ENCODE results near the gene EEF2KMT. TPM values are rescaled to one million over a fixed set of nuclear protein-coding genes. Genes with fewer than 3 reads are reported as not detected.
A peak's percentile ranks its signal among the peaks of the same experiment; 100 is the strongest.

Gene EEF2KMT
- total RNA-seq, 1 donor: 9.0 TPM

- Histone ChIP-seq H3K36me3 (ENCODE audit: insufficient read depth, low read length) (no peaks in the 10 kb centered on the region), H3K4me2 (ENCODE audit: insufficient read depth, low read length) (no peak overlapping the region), H2AFZ (ENCODE audit: low read length) (no peak overlapping the region), H4K20me1 (ENCODE audit: insufficient read depth, low read length) (no peaks in the 10 kb centered on the region), H3K4me3 (ENCODE audit: insufficient read depth, low read length) (no peak overlapping the region), H3K9me3 (ENCODE audit: low read depth, low read length) (no peaks in the 10 kb centered on the region), H3K27ac (ENCODE audit: low read depth, low read length) (no peak overlapping the region), H3K27me3 (ENCODE audit: insufficient read depth, low read length) (peaks cover 32% of the 10 kb centered on the region), H3K4me1 (ENCODE audit: insufficient read depth, low read length) (no peaks in the 10 kb centered on the region), H3K79me2 (ENCODE audit: insufficient read depth, low read length) (no peaks in the 10 kb centered on the region)
- no peak for DNase-seq (ENCODE audit: insufficient read length, low spot score, missing footprints)
- TF ChIP-seq CTCF (IDR thresholded peaks at IDR 0.05; ENCODE audit: extremely low read depth, low read depth, low read length): no peak
These were observed 35.5 kb downstream of the EEF2KMT start for GRCh38 chr16:5062051-5062450.

GRCh38 chr16:5060073-5060641 is 37.4 kb downstream of the EEF2KMT start:
- H4K20me1 ChIP-seq (ENCODE audit: insufficient read depth, low read length): no peaks in the 10 kb centered on the region
- no peak for TF ChIP-seq CTCF (IDR thresholded peaks at IDR 0.05; ENCODE audit: extremely low read depth, low read depth, low read length)
- no peaks in the 10 kb centered on the region for H3K79me2 ChIP-seq (ENCODE audit: insufficient read depth, low read length)
- H3K4me1 ChIP-seq (ENCODE audit: insufficient read depth, low read length): no peaks in the 10 kb centered on the region
- no peaks in the 10 kb centered on the region for H3K36me3 ChIP-seq (ENCODE audit: insufficient read depth, low read length)
- no peak overlapping the region for H3K4me2 ChIP-seq (ENCODE audit: insufficient read depth, low read length)
- no peak overlapping the region for H3K27ac ChIP-seq (ENCODE audit: low read depth, low read length)
- no peak overlapping the region for H3K4me3 ChIP-seq (ENCODE audit: insufficient read depth, low read length)
- no peaks in the 10 kb centered on the region for H3K9me3 ChIP-seq (ENCODE audit: low read depth, low read length)
- H3K27me3 ChIP-seq (ENCODE audit: insufficient read depth, low read length): peaks cover 25% of the 10 kb centered on the region
- no peak overlapping the region for H2AFZ ChIP-seq (ENCODE audit: low read length)
- DNase-seq (ENCODE audit: insufficient read length, low spot score, missing footprints): no peak

GRCh38 chr16:5059386-5060072 is 38.1 kb downstream of the EEF2KMT start:
- Histone ChIP-seq H3K79me2 (ENCODE audit: insufficient read depth, low read length) (no peaks in the 10 kb centered on the region), H4K20me1 (ENCODE audit: insufficient read depth, low read length) (no peaks in the 10 kb centered on the region), H3K27me3 (ENCODE audit: insufficient read depth, low read length) (peaks cover 20% of the 10 kb centered on the region), H3K4me1 (ENCODE audit: insufficient read depth, low read length) (no peaks in the 10 kb centered on the region), H3K27ac (ENCODE audit: low read depth, low read length) (no peak overlapping the region), H2AFZ (ENCODE audit: low read length) (no peak overlapping the region), H3K4me2 (ENCODE audit: insufficient read depth, low read length) (no peak overlapping the region), H3K4me3 (ENCODE audit: insufficient read depth, low read length) (no peak overlapping the region), H3K9me3 (ENCODE audit: low read depth, low read length) (no peaks in the 10 kb centered on the region), H3K36me3 (ENCODE audit: insufficient read depth, low read length) (no peaks in the 10 kb centered on the region)
- no peak for DNase-seq (ENCODE audit: insufficient read length, low spot score, missing footprints)
- no peak for TF ChIP-seq CTCF (IDR thresholded peaks at IDR 0.05; ENCODE audit: extremely low read depth, low read depth, low read length)

GRCh38 chr16:5058476-5058875 is 39.1 kb downstream of the EEF2KMT start:
- H3K4me1 ChIP-seq (ENCODE audit: insufficient read depth, low read length): no peaks in the 10 kb centered on the region
- H3K79me2 ChIP-seq (ENCODE audit: insufficient read depth, low read length): no peaks in the 10 kb centered on the region
- no peak overlapping the region for H2AFZ ChIP-seq (ENCODE audit: low read length)
- H3K4me2 ChIP-seq (ENCODE audit: insufficient read depth, low read length): no peak overlapping the region
- no peaks in the 10 kb centered on the region for H3K9me3 ChIP-seq (ENCODE audit: low read depth, low read length)
- H3K36me3 ChIP-seq (ENCODE audit: insufficient read depth, low read length): no peaks in the 10 kb centered on the region
- no peak overlapping the region for H3K4me3 ChIP-seq (ENCODE audit: insufficient read depth, low read length)
- DNase-seq (ENCODE audit: insufficient read length, low spot score, missing footprints): no peak
- H3K27ac ChIP-seq (ENCODE audit: low read depth, low read length): no peak overlapping the region
- peak; percentile 14 for TF ChIP-seq CTCF (IDR thresholded peaks at IDR 0.05; ENCODE audit: extremely low read depth, low read depth, low read length)
- H4K20me1 ChIP-seq (ENCODE audit: insufficient read depth, low read length): no peaks in the 10 kb centered on the region
- H3K27me3 ChIP-seq (ENCODE audit: insufficient read depth, low read length): peaks cover 16% of the 10 kb centered on the region
